ENCODE results near the gene ZNF226. TPM values are rescaled to one million over a fixed set of nuclear protein-coding genes. Genes with fewer than 3 reads are reported as not detected.

ZNF226 gene
- polyA plus RNA-seq, 1 experiment, result 11.0 TPM

DNA sequence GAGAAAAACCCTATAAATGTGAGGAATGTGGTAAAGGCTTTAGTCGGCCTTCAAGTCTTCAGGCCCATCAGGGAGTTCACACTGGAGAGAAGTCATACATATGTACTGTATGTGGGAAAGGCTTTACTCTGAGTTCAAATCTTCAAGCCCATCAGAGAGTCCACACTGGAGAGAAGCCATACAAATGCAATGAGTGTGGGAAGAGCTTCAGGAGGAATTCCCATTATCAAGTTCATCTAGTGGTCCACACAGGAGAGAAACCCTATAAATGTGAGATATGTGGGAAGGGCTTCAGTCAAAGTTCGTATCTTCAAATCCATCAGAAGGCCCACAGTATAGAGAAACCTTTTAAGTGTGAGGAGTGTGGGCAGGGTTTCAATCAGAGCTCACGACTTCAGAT lies 11.7 kb downstream of the ZNF226 start:
- no peak for DNase-seq (ENCODE audit: low read depth)
- Histone ChIP-seq H3K36me3 (ENCODE audit: control insufficient read depth, insufficient read depth, low read length) (peaks cover 20% of the 10 kb centered on the region), H3K27me3 (ENCODE audit: control insufficient read depth, insufficient read depth, low read length) (no peaks in the 10 kb centered on the region), H3K4me3 (ENCODE audit: low read depth, low read length) (no peak overlapping the region)
- TF ChIP-seq, protein P1, sequence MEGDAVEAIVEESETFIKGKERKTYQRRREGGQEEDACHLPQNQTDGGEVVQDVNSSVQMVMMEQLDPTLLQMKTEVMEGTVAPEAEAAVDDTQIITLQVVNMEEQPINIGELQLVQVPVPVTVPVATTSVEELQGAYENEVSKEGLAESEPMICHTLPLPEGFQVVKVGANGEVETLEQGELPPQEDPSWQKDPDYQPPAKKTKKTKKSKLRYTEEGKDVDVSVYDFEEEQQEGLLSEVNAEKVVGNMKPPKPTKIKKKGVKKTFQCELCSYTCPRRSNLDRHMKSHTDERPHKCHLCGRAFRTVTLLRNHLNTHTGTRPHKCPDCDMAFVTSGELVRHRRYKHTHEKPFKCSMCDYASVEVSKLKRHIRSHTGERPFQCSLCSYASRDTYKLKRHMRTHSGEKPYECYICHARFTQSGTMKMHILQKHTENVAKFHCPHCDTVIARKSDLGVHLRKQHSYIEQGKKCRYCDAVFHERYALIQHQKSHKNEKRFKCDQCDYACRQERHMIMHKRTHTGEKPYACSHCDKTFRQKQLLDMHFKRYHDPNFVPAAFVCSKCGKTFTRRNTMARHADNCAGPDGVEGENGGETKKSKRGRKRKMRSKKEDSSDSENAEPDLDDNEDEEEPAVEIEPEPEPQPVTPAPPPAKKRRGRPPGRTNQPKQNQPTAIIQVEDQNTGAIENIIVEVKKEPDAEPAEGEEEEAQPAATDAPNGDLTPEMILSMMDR (IDR thresholded peaks at IDR 0.05; ENCODE audit: insufficient read depth, low read depth, low read length), result no peak
- POLR2A ChIA-PET, result no interaction called here
- CTCF ChIA-PET, result interaction anchor here (0.6 kb wide), 1 partner anchor 53 kb away, joined by 3 read pairs; no protein-coding TSS in a partner anchor

GRCh38 chr19:44180968-44181367 lies 16.1 kb downstream of the ZNF226 start:
- no peak for DNase-seq (ENCODE audit: low read depth)
- H3K36me3 ChIP-seq (ENCODE audit: control insufficient read depth, insufficient read depth, low read length), result peaks cover 6% of the 10 kb centered on the region; the same call in 1 of the 2 replicates
- POLR2A ChIA-PET, result no interaction called here
- CTCF ChIA-PET, result no interaction called here
- TF ChIP-seq, protein P1 (IDR thresholded peaks at IDR 0.05; ENCODE audit: insufficient read depth, low read depth, low read length), result no peak
- no peak overlapping the region for H3K4me3 ChIP-seq (ENCODE audit: low read depth, low read length)
- H3K27me3 ChIP-seq (ENCODE audit: control insufficient read depth, insufficient read depth, low read length), result no peaks in the 10 kb centered on the region

GRCh38 chr19:44182145-44182544 lies 17.2 kb downstream of the ZNF226 start:
- DNase-seq (ENCODE audit: low read depth), result no peak
- CTCF ChIA-PET, result no interaction called here
- POLR2A ChIA-PET, result no interaction called here

GRCh38 chr19:44190020-44190419 lies 25.1 kb downstream of the ZNF226 start:
- H3K36me3 ChIP-seq (ENCODE audit: control insufficient read depth, insufficient read depth, low read length), result no peaks in the 10 kb centered on the region
- TF ChIP-seq, protein P1 (IDR thresholded peaks at IDR 0.05; ENCODE audit: insufficient read depth, low read depth, low read length), result no peak
- ChIA-PET POLR2A (no interaction called here), CTCF (interaction anchor here (1.1 kb wide), 1 partner anchor 22 kb away, joined by 4 read pairs; the partner anchor contains the start of gene ZNF227)
- no peak for DNase-seq (ENCODE audit: low read depth)
- no peak overlapping the region for H3K4me3 ChIP-seq (ENCODE audit: low read depth, low read length)
- no peaks in the 10 kb centered on the region for H3K27me3 ChIP-seq (ENCODE audit: control insufficient read depth, insufficient read depth, low read length)

More at GRCh38 chr19:44182145-44182544, 17.2 kb downstream of the ZNF226 start:
- TF ChIP-seq, protein P1 (IDR thresholded peaks at IDR 0.05; ENCODE audit: insufficient read depth, low read depth, low read length), result no peak
- Histone ChIP-seq H3K36me3 (ENCODE audit: control insufficient read depth, insufficient read depth, low read length) (no peaks in the 10 kb centered on the region), H3K27me3 (ENCODE audit: control insufficient read depth, insufficient read depth, low read length) (no peaks in the 10 kb centered on the region), H3K4me3 (ENCODE audit: low read depth, low read length) (no peak overlapping the region)

DNA sequence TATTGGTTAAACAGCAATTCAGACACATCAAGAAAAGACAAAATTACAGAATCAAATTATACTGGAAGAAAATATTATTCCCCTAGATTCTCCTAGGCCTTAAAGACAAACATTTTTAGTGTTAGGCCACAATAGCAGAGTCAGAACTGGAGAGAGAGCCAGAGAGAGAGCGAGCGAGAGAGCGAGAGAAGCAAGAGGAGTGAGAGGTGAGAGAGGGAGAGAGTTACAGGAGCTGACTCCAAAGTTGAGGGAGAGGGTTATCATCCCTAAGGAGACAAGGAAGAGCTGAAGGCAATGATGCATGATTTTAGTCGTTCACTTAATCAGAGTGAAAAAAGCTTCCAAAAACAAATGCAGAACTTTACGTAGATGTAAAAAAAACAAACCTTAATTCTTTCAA lies 27.2 kb downstream of the ZNF226 start:
- DNase-seq (ENCODE audit: low read depth), result no peak
- Histone ChIP-seq H3K4me3 (ENCODE audit: low read depth, low read length) (no peak overlapping the region), H3K36me3 (ENCODE audit: control insufficient read depth, insufficient read depth, low read length) (no peaks in the 10 kb centered on the region), H3K27me3 (ENCODE audit: control insufficient read depth, insufficient read depth, low read length) (no peaks in the 10 kb centered on the region)
- POLR2A ChIA-PET, result no interaction called here
- CTCF ChIA-PET, result no interaction called here
- TF ChIP-seq, protein P1 (IDR thresholded peaks at IDR 0.05; ENCODE audit: insufficient read depth, low read depth, low read length), result no peak
